AG09319 (cell line): Measurements from ENCODE around the gene ZMIZ1.

Experiments
- DNase-seq: peaks from one replicate; pipeline ENCODE4 v3.0.0-alpha.2; 2010; ENCODE audit warnings: low read depth; ENCODE audit errors: extremely low read depth
- TF ChIP-seq, protein P1 (sequence below): IDR thresholded peaks from 2 replicates; pipeline ENCODE4 v1.5.1; 2011; ENCODE audit warnings: low read depth, mild to moderate bottlenecking, inconsistent platforms, low read length, moderate library complexity

Gene ZMIZ1

DNA sequence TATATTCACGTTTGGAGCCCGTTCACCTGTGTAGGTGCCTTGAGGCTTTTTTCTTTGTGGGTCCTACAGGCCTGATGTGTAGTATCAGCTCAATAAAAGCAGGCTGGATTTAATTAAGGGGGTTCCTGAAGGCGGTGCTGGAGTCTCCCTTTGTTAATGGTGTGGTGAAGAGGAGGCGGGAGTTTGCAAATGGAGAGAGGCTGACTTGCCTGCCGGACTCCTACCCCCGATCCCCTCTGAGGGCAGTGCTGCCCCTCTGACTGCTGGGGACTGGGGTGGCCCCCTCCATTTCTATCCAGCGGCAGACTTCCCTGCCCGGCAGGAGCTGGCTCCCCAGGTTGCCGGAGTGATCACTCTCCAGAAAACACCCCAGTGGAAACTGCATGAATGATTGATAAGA lies 45.1 kb downstream of the ZMIZ1 start:
- DNase-seq: no peak
- TF ChIP-seq, protein P1, sequence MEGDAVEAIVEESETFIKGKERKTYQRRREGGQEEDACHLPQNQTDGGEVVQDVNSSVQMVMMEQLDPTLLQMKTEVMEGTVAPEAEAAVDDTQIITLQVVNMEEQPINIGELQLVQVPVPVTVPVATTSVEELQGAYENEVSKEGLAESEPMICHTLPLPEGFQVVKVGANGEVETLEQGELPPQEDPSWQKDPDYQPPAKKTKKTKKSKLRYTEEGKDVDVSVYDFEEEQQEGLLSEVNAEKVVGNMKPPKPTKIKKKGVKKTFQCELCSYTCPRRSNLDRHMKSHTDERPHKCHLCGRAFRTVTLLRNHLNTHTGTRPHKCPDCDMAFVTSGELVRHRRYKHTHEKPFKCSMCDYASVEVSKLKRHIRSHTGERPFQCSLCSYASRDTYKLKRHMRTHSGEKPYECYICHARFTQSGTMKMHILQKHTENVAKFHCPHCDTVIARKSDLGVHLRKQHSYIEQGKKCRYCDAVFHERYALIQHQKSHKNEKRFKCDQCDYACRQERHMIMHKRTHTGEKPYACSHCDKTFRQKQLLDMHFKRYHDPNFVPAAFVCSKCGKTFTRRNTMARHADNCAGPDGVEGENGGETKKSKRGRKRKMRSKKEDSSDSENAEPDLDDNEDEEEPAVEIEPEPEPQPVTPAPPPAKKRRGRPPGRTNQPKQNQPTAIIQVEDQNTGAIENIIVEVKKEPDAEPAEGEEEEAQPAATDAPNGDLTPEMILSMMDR: no peak

DNA sequence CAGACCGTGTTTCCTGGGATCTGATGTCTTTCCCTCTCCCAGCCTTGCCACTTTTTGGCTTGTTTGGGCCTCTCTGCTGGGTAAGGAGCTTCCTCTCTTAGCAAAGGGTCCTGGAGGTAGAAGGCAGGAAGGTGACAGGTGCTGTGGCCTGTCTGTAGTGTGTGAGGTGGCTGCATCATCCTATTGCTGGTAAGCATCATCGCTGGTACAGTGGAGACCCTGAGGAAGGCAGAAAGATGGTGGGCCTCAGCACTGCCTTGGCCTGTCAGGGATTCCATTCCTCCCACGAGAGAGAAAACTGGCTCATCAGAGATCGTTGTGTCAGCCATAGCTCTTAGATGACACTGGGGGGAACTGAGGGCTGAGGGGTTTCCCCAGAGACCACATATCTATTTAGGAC lies 46.5 kb downstream of the ZMIZ1 start:
- DNase-seq: no peak
- TF ChIP-seq, protein P1: no peak

DNA sequence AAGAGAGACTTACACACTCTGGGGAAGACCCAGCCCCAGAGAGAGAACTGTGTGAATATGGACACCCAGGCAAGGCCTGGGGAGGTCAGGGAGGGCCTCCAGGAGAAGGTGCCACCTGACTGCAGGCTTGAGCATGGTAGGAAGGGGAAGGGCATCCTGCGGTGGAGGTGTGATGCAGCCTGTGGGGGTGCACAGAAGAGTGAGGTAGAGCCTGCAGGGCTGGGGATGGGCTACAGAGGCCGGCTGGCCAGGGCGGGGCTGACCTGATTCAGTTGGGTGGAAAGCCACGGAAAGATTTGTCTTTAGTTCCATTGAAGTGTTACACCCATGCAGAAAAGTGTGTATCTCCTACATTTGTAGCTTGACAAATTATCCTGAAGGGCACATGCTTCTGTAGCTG lies 47.6 kb downstream of the ZMIZ1 start:
- TF ChIP-seq, protein P1: no peak

DNA sequence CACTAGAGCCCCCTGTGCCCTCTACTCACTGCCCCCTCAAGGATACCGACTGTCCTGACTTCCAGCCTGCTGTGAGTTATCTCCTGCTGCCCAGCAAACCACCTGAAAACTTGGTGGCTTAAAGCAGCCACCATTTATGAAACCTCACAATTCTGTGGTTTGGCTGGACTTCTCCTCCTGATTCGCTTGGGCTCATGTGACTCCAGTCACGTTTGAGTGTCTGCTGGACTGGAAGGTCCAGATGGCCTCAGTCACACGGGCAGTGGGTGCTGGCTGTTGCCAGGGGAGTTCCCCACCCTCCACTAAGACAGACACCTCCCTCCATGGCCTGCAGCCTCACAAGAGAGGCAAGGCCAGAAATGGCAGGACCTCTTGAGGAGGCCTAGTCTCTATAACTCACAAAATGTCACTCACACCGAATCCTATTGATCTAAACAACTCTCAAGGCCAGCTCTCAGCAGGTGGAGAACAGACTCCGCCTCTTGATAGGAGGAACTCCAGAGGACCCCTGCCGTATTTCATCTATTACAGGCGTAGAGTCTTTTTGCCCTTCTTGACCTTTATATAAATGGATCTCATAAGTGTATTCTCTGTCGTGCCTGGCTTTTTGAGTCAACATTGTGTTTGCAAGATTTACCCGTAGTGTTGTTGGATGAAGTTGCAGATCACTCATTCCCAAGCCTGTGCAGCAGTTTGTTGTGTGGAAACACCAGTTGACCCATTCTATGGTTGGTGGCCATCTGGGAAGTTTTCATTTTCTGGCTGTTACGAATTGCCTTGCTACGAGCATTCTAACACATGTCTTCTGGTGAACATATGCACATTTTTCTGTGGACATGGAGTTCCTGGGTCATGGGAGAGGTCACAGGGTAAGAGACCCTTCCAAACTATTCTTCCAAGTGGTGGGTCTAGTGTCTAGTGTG lies 48.3 kb downstream of the ZMIZ1 start:
- DNase-seq: no peak
- TF ChIP-seq, protein P1: no peak

More for the DNA sequence above, 47.6 kb downstream of the ZMIZ1 start:
- no peak for DNase-seq

DNA sequence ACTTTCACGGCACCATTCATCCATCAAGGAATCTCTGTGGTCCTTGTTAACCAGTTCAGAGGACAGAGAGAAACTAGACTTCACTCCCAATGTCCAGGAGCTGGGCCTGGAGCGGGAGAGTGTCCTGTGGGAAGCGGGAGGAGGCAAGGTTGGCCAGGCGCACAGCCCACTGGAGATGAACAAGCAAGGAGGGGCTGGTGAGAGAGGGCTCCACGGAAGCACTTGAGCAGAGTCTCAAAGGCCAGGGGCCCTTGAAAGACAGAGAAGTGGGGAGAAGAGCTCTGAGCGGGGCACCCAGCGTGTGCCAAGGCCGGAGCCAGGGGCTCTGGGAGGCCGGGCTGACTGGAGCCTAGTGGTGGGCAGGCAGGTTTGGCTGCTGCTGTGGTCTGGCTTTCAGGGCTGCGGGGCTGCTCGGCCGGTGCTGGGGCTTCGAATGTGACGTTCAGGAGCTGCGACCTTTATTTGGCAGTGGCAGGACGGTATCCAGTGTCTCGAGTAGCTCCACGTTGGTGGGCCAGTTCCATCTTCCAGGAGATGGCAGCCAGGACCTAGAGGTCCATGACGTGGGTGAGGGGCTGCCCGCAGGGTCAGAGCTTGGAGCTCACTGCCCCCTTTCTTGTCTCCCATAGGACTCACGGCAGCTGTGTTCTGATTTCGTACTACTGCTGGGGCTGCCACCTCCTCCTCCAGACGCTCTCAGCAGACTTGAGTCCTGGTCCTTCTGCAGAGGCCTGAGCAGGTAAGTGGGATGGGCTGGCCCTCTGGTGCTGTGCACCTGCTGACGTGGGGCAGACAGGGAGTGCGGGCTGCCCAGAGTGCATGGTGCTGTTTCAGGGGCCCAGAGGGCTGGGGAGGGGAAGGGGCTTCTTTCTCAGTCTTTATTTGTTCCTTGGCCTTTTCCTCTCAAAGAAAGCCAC lies 49.8 kb downstream of the ZMIZ1 start:
- TF ChIP-seq, protein P1: no peak
- no peak for DNase-seq

DNA sequence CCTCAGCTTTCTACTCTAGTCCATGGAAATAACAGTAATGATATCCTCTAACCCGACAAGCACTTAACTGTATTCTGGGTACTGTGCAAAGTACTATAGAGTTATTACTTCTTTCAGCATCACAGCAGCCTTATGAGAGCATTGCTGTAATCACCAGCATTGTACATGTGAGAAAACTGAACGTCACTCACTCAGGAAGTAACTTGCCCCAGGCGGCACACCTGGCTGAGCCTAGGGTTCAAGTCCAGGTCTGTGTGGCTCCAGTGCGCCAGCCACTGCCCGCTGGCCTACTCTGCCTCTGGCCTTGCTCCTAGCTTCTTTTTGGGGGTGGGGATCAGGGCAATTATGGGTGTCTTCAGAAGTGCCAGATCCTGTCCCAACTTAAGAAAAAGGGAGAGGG lies 50.5 kb downstream of the ZMIZ1 start:
- TF ChIP-seq, protein P1: no peak
- DNase-seq: no peak
